Neural cell (in vitro differentiated cells): ENCODE measurements around the gene TNRC6A. TPM values are rescaled to one million over a fixed set of nuclear protein-coding genes. Genes with fewer than 3 reads are reported as not detected.

Source experiments
- H2AFZ ChIP-seq: fragments of 200-600, 300-800 bp; sonication (generic), shearing (Covaris generic); 2 replicates; pipeline ENCODE4 v1.6.0; 2014; ENCODE audit warnings: low read depth, mild to moderate bottlenecking, antibody characterized with exemption, low read length, moderate library complexity
- H3F3A ChIP-seq: fragments of 200-600 bp; shearing (Covaris generic); 2 replicates; pipeline ENCODE4 v1.6.1; 2016; ENCODE audit warnings: mild to moderate bottlenecking, moderate library complexity, mixed read lengths, antibody characterized with exemption, low read length; ENCODE audit not compliant: insufficient read depth, poor library complexity, severe bottlenecking
- H3K27ac ChIP-seq: fragments of 200-600, 300-800 bp; sonication (generic), shearing (Covaris generic); 2 replicates; pipeline ENCODE4 v1.5.1; 2014; ENCODE audit warnings: mild to moderate bottlenecking, low read length, moderate library complexity
- H3K27me3 ChIP-seq: fragments of 300-800, 200-600 bp; sonication (generic), shearing (Covaris generic); 2 replicates; pipeline ENCODE4 v1.6.0; 2014; ENCODE audit warnings: mild to moderate bottlenecking, low read depth, low read length, moderate library complexity; ENCODE audit not compliant: insufficient read depth
- H3K36me3 ChIP-seq: fragments of 300-800, 200-600 bp; sonication (generic), shearing (Covaris generic); 2 replicates; pipeline ENCODE4 v1.5.1; 2014; ENCODE audit warnings: mild to moderate bottlenecking, antibody characterized with exemption, low read length, moderate library complexity; ENCODE audit not compliant: insufficient read depth
- H3K4me2 ChIP-seq: fragments of 300-800, 200-600 bp; sonication (generic), shearing (Covaris generic); 2 replicates; pipeline ENCODE4 v1.6.0; 2014; ENCODE audit warnings: mild to moderate bottlenecking, low read length
- H3K4me3 ChIP-seq: fragments of 300-800, 200-600 bp; sonication (generic), shearing (Covaris generic); 2 replicates; pipeline ENCODE4 v1.5.1; 2014; ENCODE audit warnings: mild to moderate bottlenecking, low read length, moderate library complexity
- H3K79me2 ChIP-seq: fragments of 200-600 bp; shearing (Covaris generic); replicated peaks from 2 replicates; pipeline ENCODE4 v1.6.0; 2014; ENCODE audit warnings: mild to moderate bottlenecking, low read length, moderate library complexity; ENCODE audit not compliant: insufficient read depth
- H3K9ac ChIP-seq: fragments of 300-800, 200-600 bp; sonication (generic), shearing (Covaris generic); 2 replicates; pipeline ENCODE4 v1.6.1; 2016; ENCODE audit warnings: mild to moderate bottlenecking, low read length, mixed read lengths
- H3K9me2 ChIP-seq: fragments of 200-600 bp; shearing (Covaris generic); 2 replicates; pipeline ENCODE4 v1.6.1; 2016; ENCODE audit warnings: mild to moderate bottlenecking, low read length, mixed read lengths; ENCODE audit not compliant: insufficient read depth
- H3K9me3 ChIP-seq: fragments of 200-600, 300-800 bp; sonication (generic), shearing (Covaris generic); 2 replicates; pipeline ENCODE4 v1.6.1; 2016; ENCODE audit warnings: mild to moderate bottlenecking, mixed run types, low read length, moderate library complexity, mixed read lengths
- H4K20me1 ChIP-seq: fragments of 200-600 bp; shearing (Covaris generic); 2 replicates; pipeline ENCODE4 v1.6.1; 2016; ENCODE audit warnings: mild to moderate bottlenecking, mixed run types; ENCODE audit not compliant: insufficient read depth
- CTCF ChIP-seq: fragments of 450-650 bp; IDR thresholded peaks from 2 replicates; pipeline ENCODE4 v1.5.1; 2014; ENCODE audit warnings: antibody characterized with exemption, mild to moderate bottlenecking, moderate library complexity; ENCODE audit not compliant: poor library complexity, severe bottlenecking
- EP300 ChIP-seq: fragments of 450-650 bp; conservative IDR thresholded peaks from 2 replicates; pipeline ENCODE4 v1.6.1; 2014; ENCODE audit warnings: antibody characterized with exemption, mild to moderate bottlenecking, moderate library complexity; ENCODE audit not compliant: poor library complexity, severe bottlenecking
- EZH2 ChIP-seq: fragments of 200-600, 300-800 bp; shearing (Covaris generic), sonication (generic); IDR thresholded peaks from 2 replicates; pipeline ENCODE4 v1.6.1; 2014; ENCODE audit warnings: antibody characterized with exemption, low read length, borderline replicate concordance, mild to moderate bottlenecking; ENCODE audit not compliant: insufficient read depth, poor library complexity, severe bottlenecking
- MXI1 ChIP-seq: fragments of 450-650 bp; conservative IDR thresholded peaks from 2 replicates; pipeline ENCODE4 v1.6.1; 2014; ENCODE audit warnings: antibody characterized with exemption, mild to moderate bottlenecking; ENCODE audit not compliant: poor library complexity, severe bottlenecking
- POLR2AphosphoS5 ChIP-seq: IDR thresholded peaks from 2 replicates; pipeline ENCODE4 v1.6.1; 2012
- RAD21 ChIP-seq: fragments of 450-650 bp; conservative IDR thresholded peaks from 2 replicates; pipeline ENCODE4 v1.6.1; 2014; ENCODE audit warnings: antibody characterized with exemption, mild to moderate bottlenecking, moderate library complexity
- REST ChIP-seq: IDR thresholded peaks from 2 replicates; pipeline ENCODE4 v1.6.1; 2012; ENCODE audit warnings: borderline replicate concordance
- SMC3 ChIP-seq: fragments of 450-650 bp; conservative IDR thresholded peaks from 2 replicates; pipeline ENCODE4 v1.6.1; 2014; ENCODE audit warnings: antibody characterized with exemption, mild to moderate bottlenecking, moderate library complexity; ENCODE audit not compliant: poor library complexity
- TAF1 ChIP-seq: IDR thresholded peaks from 2 replicates; pipeline ENCODE4 v1.6.1; 2012; ENCODE audit warnings: low read depth
- polyA plus RNA-seq: library from polyadenylated mRNA; depleted of rRNA; stranded (reverse); fragments of >200 nt; gene quantifications from 2 replicates; pipeline ENCODE4 v1.2.3, GENCODE V29; 2014

The TNRC6A gene
- polyA plus RNA-seq, 1 donor from 2014 or later: 32.1 TPM

- Histone ChIP-seq H2AFZ (no peak overlapping the region), H3K27me3 (no peaks in the 10 kb centered on the region), H3F3A (no peaks in the 10 kb centered on the region), H3K36me3 (no peaks in the 10 kb centered on the region), H3K4me2 (no peak overlapping the region), H4K20me1 (no peaks in the 10 kb centered on the region), H3K27ac (no peak overlapping the region), H3K79me2 (no peaks in the 10 kb centered on the region), H3K9me2 (no peaks in the 10 kb centered on the region), H3K9me3 (no peaks in the 10 kb centered on the region), H3K9ac (no peak overlapping the region), H3K4me3 (no peak overlapping the region)
- TF ChIP-seq EP300 (no peak), TAF1 (no peak), RAD21 (no peak), POLR2AphosphoS5 (no peak), MXI1 (no peak), SMC3 (no peak), EZH2 (no peak), CTCF (no peak), REST (no peak)
Measured at GRCh38 chr16:24852281-24852721, 122.8 kb downstream of the TNRC6A start.

GRCh38 chr16:24853169-24853824, 123.8 kb downstream of the TNRC6A start:
- Histone ChIP-seq H3K27me3 (no peaks in the 10 kb centered on the region), H4K20me1 (no peaks in the 10 kb centered on the region), H3K36me3 (no peaks in the 10 kb centered on the region), H3K4me3 (no peak overlapping the region), H3K9me3 (no peaks in the 10 kb centered on the region), H3K79me2 (no peaks in the 10 kb centered on the region), H3F3A (no peaks in the 10 kb centered on the region), H2AFZ (no peak overlapping the region), H3K9ac (no peak overlapping the region), H3K9me2 (no peaks in the 10 kb centered on the region), H3K4me2 (no peak overlapping the region), H3K27ac (no peak overlapping the region)
- TF ChIP-seq SMC3: no peak
- no peak for TF ChIP-seq EZH2
- TF ChIP-seq EP300: no peak
- TF ChIP-seq RAD21: no peak
- TF ChIP-seq TAF1: no peak
- no peak for TF ChIP-seq CTCF
- no peak for TF ChIP-seq POLR2AphosphoS5
- no peak for TF ChIP-seq REST
- TF ChIP-seq MXI1: no peak
